Lower lobe of right lung (tissue), 2 donors: ENCODE results near the gene NAV2. TPM values are rescaled to one million over a fixed set of nuclear protein-coding genes. Genes with fewer than 3 reads are reported as not detected.

Experiments
- ATAC-seq, 2 donors: fragments of 200-7000 bp; cut with Tn5 transposase; one replicate each; pipeline ENCODE4 v1.9.1; 2020 to 2022; ENCODE audit warnings: mild to moderate bottlenecking in 2 of 2, moderate library complexity in 2 of 2
- DNase-seq: peaks from one replicate; pipeline ENCODE4 v3.0.0-alpha.2; 2020
- H3K27ac ChIP-seq: fragments of 200-600 bp; one replicate; pipeline ENCODE4 v1.8.0; 2022
- H3K27me3 ChIP-seq: fragments of 200-600 bp; one replicate; pipeline ENCODE4 v1.8.0; 2022; ENCODE audit warnings: low read depth
- H3K36me3 ChIP-seq: fragments of 200-600 bp; one replicate; pipeline ENCODE4 v1.8.0; 2022; ENCODE audit warnings: mild to moderate bottlenecking
- H3K4me1 ChIP-seq: fragments of 200-600 bp; one replicate; pipeline ENCODE4 v1.8.0; 2022
- H3K4me3 ChIP-seq: fragments of 200-600 bp; one replicate; pipeline ENCODE4 v1.8.0; 2022; ENCODE audit warnings: mild to moderate bottlenecking
- H3K9me3 ChIP-seq: fragments of 200-600 bp; one replicate; pipeline ENCODE4 v1.8.0; 2022
- CTCF ChIP-seq: fragments of 200-600 bp; IDR thresholded peaks from one replicate; pipeline ENCODE4 v1.8.0; 2022; ENCODE audit warnings: antibody characterized with exemption, mild to moderate bottlenecking
- intact Hi-C: fragments of 100-400 bp; cut with DNase I; formaldehyde crosslinking; loops from one replicate; pipeline ENCODE4 v1.11.0; 2022
- total RNA-seq: library from RNA; stranded (reverse); fragmentation: NEBNext Ultra II Directional; extraction: Animal tissue kit (Norgen Biotek cat#: 25700); gene quantifications from one replicate; pipeline ENCODE4 v1.2.1, GENCODE V29; 2021
- donor health status: DM: no; HTN: yes; CAD: no; lungs with severe emphysema.

NAV2 gene
- total RNA-seq, 1 donor from 2014 or later: 36.9 TPM

- Histone ChIP-seq H3K27me3 (no peaks in the 10 kb centered on the region), H3K4me3 (no peak overlapping the region), H3K27ac (no peak overlapping the region), H3K36me3 (no peaks in the 10 kb centered on the region), H3K9me3 (no peaks in the 10 kb centered on the region), H3K4me1 (peaks cover 6% of the 10 kb centered on the region)
- DNase-seq: no peak
- intact Hi-C loops: no loop called here
- TF ChIP-seq CTCF: no peak
- ATAC-seq: no peak
These were observed 63.0 kb downstream of the NAV2 start for GRCh38 chr11:19775622-19776021.

DNA sequence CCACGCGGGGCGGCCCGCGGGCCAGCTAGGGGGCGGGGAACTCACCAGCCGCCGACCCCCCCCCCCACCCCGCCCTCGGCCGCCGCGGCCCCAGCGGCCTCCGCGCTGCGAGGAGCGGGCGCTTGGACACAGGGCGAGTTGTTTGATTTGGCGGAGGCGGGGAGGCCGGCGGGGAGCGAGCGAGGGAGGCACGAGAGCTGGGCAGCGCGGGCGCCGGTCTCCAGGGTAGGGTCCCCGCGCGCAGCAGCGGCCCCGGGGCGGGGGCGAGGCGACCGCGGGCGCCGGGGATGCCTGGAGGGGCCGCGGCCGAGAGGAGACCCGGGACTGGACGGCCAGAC is 64.4 kb downstream of the NAV2 start:
- ATAC-seq (peak; percentile 75 to 87), DNase-seq (no peak)
- H3K4me3 ChIP-seq: peak overlapping the region; percentile 55
- no peaks in the 10 kb centered on the region for H3K4me1 ChIP-seq
- peak overlapping the region; percentile 62 for H3K27ac ChIP-seq
- H3K27me3 ChIP-seq: no peaks in the 10 kb centered on the region
- no peaks in the 10 kb centered on the region for H3K9me3 ChIP-seq
- intact Hi-C loops: no loop called here
- TF ChIP-seq CTCF: no peak
- H3K36me3 ChIP-seq: no peaks in the 10 kb centered on the region

DNA sequence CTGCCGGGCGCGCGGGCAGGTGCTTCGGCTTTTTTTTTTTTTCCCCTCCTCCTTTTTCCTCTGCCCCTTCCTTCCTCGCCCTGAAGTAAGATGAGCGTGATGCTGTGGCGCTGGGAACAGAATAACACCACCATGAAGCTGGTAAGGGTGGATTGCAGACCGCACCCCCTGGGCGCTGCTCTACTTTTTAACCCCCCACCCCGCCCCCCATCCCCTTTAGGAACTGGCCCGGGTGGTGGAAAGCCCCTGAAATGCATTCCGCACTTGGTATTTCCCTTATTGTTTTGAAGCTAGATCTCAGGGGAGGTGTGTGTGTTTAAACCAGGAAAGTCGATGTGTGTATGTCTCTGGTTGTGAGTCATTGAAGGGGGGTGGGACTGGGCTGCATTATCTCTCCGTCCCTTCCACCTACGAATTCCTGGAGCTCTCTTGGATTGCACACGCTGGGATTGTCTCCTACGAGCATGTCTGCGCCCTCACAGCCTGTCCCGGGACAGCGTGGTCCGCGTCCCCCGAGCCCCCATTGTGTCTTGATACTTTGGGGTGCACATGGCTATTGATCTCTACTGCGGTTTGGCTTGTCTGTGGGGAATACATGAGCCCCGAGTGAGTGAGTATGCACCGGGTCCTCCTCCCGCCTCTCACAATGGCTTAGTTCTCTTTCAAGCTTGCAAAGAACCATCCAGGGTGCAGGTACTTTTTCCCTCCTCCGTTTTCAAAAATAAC is 64.9 kb downstream of the NAV2 start:
- Histone ChIP-seq H3K27me3 (no peaks in the 10 kb centered on the region), H3K27ac (peak overlapping the region; percentile 62), H3K4me3 (peak overlapping the region; percentile 55), H3K36me3 (no peaks in the 10 kb centered on the region), H3K9me3 (no peaks in the 10 kb centered on the region), H3K4me1 (no peaks in the 10 kb centered on the region)
- ATAC-seq: peak; percentile 31 to 69
- TF ChIP-seq CTCF: no peak
- no peak for DNase-seq
- intact Hi-C loops: no loop called here

DNA sequence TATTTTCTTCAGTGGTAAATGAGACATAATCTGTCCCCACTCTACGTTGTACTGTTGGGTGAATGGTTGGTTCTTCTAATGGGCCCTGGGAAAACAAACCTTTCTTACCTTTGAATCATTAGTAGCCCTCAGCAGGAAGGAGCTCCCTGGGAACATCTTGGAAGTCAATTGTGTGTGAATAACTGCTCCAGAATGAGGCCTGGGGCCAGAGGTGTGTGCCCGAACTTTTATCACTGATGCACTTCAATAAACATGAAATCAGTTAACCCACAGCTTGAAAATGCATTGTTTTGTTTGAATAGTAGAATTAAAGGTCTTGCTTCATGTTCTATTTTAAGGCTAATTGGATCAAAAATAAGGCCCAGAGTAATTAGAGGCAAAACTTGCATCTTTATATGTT is 67.1 kb downstream of the NAV2 start:
- Histone ChIP-seq H3K4me1 (no peaks in the 10 kb centered on the region), H3K9me3 (no peaks in the 10 kb centered on the region), H3K36me3 (no peaks in the 10 kb centered on the region), H3K27ac (no peak overlapping the region), H3K27me3 (no peaks in the 10 kb centered on the region), H3K4me3 (no peak overlapping the region)
- DNase-seq (no peak), ATAC-seq (no peak)
- intact Hi-C loops: no loop called here
- TF ChIP-seq CTCF: no peak

GRCh38 chr11:19781351-19781750 is 68.7 kb downstream of the NAV2 start:
- no peaks in the 10 kb centered on the region for H3K9me3 ChIP-seq
- H3K36me3 ChIP-seq: no peaks in the 10 kb centered on the region
- intact Hi-C loops: no loop called here
- no peak for TF ChIP-seq CTCF
- no peak overlapping the region for H3K27ac ChIP-seq
- H3K4me1 ChIP-seq: no peaks in the 10 kb centered on the region
- ATAC-seq (no peak), DNase-seq (no peak)
- H3K4me3 ChIP-seq: no peak overlapping the region
- no peaks in the 10 kb centered on the region for H3K27me3 ChIP-seq
